Testis (tissue), 2 donors: ENCODE results near the gene GLRA3.

Experiments
- CTCF ChIP-seq, 3 experiments: fragments of 450-650 bp in 2 of 3; fragments of 200-600 bp in 1 of 3; sonication (generic) in 1 of 3; IDR thresholded peaks; one replicate each; pipeline ENCODE4 v1.5.1; 2016 to 2019; ENCODE audit warnings: antibody characterized with exemption in 3 of 3, mild to moderate bottlenecking in 2 of 3, moderate library complexity in 1 of 3
- POLR2A ChIP-seq: fragments of 450-650 bp; IDR thresholded peaks from one replicate; pipeline ENCODE4 v1.6.1; 2017; ENCODE audit warnings: antibody characterized with exemption, mild to moderate bottlenecking, moderate library complexity

GRCh38 chr4:174633399-174633798 lies 195.6 kb downstream of the GLRA3 start:
- TF ChIP-seq CTCF (IDR thresholded peaks at IDR 0.05) (no peak), POLR2A (no peak)
